SU-DHL-6 (cell line): Measurements from ENCODE around the gene SMIM5.

Experiments
- H2AFZ ChIP-seq: fragments of 200-600 bp; sonication (generic); 2 replicates; pipeline ENCODE4 v1.6.1; 2014; ENCODE audit warnings: low read depth, mild to moderate bottlenecking, moderate library complexity, mixed read lengths, antibody characterized with exemption, low read length; ENCODE audit not compliant: severe bottlenecking
- H3F3A ChIP-seq: fragments of 200-600 bp; shearing (Covaris generic); 2 replicates; pipeline ENCODE4 v1.6.0; 2016; ENCODE audit warnings: antibody characterized with exemption, mild to moderate bottlenecking; ENCODE audit not compliant: insufficient read depth
- H3K27ac ChIP-seq: fragments of 200-600 bp; sonication (generic); 2 replicates; pipeline ENCODE4 v1.5.1; 2016; ENCODE audit warnings: low read depth, mild to moderate bottlenecking, low read length, moderate library complexity, mixed read lengths
- H3K27me3 ChIP-seq: fragments of 200-600 bp; sonication (generic), shearing (Covaris generic); 2 replicates; pipeline ENCODE4 v1.6.0; 2014; ENCODE audit warnings: mild to moderate bottlenecking, low read length
- H3K36me3 ChIP-seq: fragments of 200-600 bp; sonication (generic); 2 replicates; pipeline ENCODE4 v1.6.1; 2014; ENCODE audit warnings: mild to moderate bottlenecking, low read length, mixed read lengths
- H3K4me2 ChIP-seq: fragments of 300-600, 200-600 bp; shearing (Covaris generic), sonication (generic); 2 replicates; pipeline ENCODE4 v1.6.0; 2014; ENCODE audit warnings: low read length, low read depth, mild to moderate bottlenecking; ENCODE audit not compliant: poor library complexity, severe bottlenecking
- H3K4me3 ChIP-seq: fragments of 200-600 bp; sonication (generic); 2 replicates; pipeline ENCODE4 v1.5.1; 2014; ENCODE audit warnings: antibody characterized with exemption, low read length, mild to moderate bottlenecking, mixed read lengths; ENCODE audit not compliant: insufficient read depth, poor library complexity, severe bottlenecking
- H3K79me2 ChIP-seq: fragments of 200-600 bp; sonication (generic); 2 replicates; pipeline ENCODE4 v1.6.1; 2014; ENCODE audit warnings: mild to moderate bottlenecking, low read length, moderate library complexity; ENCODE audit not compliant: insufficient read depth
- H3K9ac ChIP-seq: fragments of 200-600 bp; sonication (generic); 2 replicates; pipeline ENCODE4 v1.7.0; 2014; ENCODE audit warnings: mild to moderate bottlenecking, low read length
- H3K9me2 ChIP-seq: fragments of 200-600 bp; sonication (generic); replicated peaks from 2 replicates; pipeline ENCODE4 v1.6.1; 2014; ENCODE audit warnings: low read length; ENCODE audit not compliant: insufficient read depth
- H3K9me3 ChIP-seq: fragments of 200-600 bp; sonication (generic); 2 replicates; pipeline ENCODE4 v1.6.1; 2014; ENCODE audit warnings: low read length, mixed read lengths; ENCODE audit not compliant: insufficient read depth
- H4K20me1 ChIP-seq: fragments of 200-600 bp; sonication (generic); 2 replicates; pipeline ENCODE4 v1.6.1; 2014; ENCODE audit warnings: low read depth, mild to moderate bottlenecking, antibody characterized with exemption, low read length, moderate library complexity, mixed read lengths
- CTCF ChIP-seq: fragments of 200-600 bp; sonication (generic); IDR thresholded peaks from one replicate; pipeline ENCODE4 v1.5.1; 2017; ENCODE audit warnings: antibody characterized with exemption, mild to moderate bottlenecking, low read length, moderate library complexity; ENCODE audit not compliant: insufficient read depth, poor library complexity, severe bottlenecking
- EZH2phosphoT487 ChIP-seq: fragments of 200-600 bp; sonication (generic), shearing (Covaris generic); conservative IDR thresholded peaks from 2 replicates; pipeline ENCODE4 v1.6.1; 2018; ENCODE audit warnings: mild to moderate bottlenecking, antibody characterized with exemption, low read length, moderate library complexity, mixed read lengths

SMIM5 gene

GRCh38 chr17:75590314-75590761 is 42.9 kb upstream of the SMIM5 start:
- Histone ChIP-seq H2AFZ (no peak overlapping the region), H3K9ac (no peak overlapping the region), H3F3A (0 out of 2 replicates have a peak, but pooled peaks cover 6% of the 10 kb centered on the region), H3K4me3 (no peak overlapping the region), H4K20me1 (no peaks in the 10 kb centered on the region), H3K9me2 (no peaks in the 10 kb centered on the region), H3K4me2 (no peak overlapping the region), H3K79me2 (no peaks in the 10 kb centered on the region), H3K36me3 (no peaks in the 10 kb centered on the region), H3K27me3 (no peaks in the 10 kb centered on the region), H3K9me3 (no peaks in the 10 kb centered on the region), H3K27ac (no peak overlapping the region)
- no peak for TF ChIP-seq EZH2phosphoT487
- no peak for TF ChIP-seq CTCF

- H3K9me2 ChIP-seq: no peaks in the 10 kb centered on the region
- no peaks in the 10 kb centered on the region for H4K20me1 ChIP-seq
- H2AFZ ChIP-seq: no peak overlapping the region
- 0 out of 2 replicates have a peak, but pooled peaks cover 6% of the 10 kb centered on the region for H3F3A ChIP-seq
- H3K27me3 ChIP-seq: no peaks in the 10 kb centered on the region
- H3K9me3 ChIP-seq: no peaks in the 10 kb centered on the region
- H3K4me2 ChIP-seq: no peak overlapping the region
- no peak overlapping the region for H3K27ac ChIP-seq
- H3K36me3 ChIP-seq: no peaks in the 10 kb centered on the region
- H3K9ac ChIP-seq: no peak overlapping the region
- no peak for TF ChIP-seq CTCF
- no peak for TF ChIP-seq EZH2phosphoT487
- no peaks in the 10 kb centered on the region for H3K79me2 ChIP-seq
- no peak overlapping the region for H3K4me3 ChIP-seq
Measured at GRCh38 chr17:75590849-75591721, 42.1 kb upstream of the SMIM5 start.

GRCh38 chr17:75591722-75592302 is 41.4 kb upstream of the SMIM5 start:
- Histone ChIP-seq H3K9me2 (no peaks in the 10 kb centered on the region), H3K36me3 (no peaks in the 10 kb centered on the region), H3K79me2 (no peaks in the 10 kb centered on the region), H3K4me2 (no peak overlapping the region), H3K27ac (no peak overlapping the region), H3K9ac (no peak overlapping the region), H3K27me3 (no peaks in the 10 kb centered on the region), H3K4me3 (no peak overlapping the region), H3F3A (0 out of 2 replicates have a peak, but pooled peaks cover 6% of the 10 kb centered on the region), H3K9me3 (no peaks in the 10 kb centered on the region), H4K20me1 (no peaks in the 10 kb centered on the region), H2AFZ (no peak overlapping the region)
- TF ChIP-seq CTCF: no peak
- no peak for TF ChIP-seq EZH2phosphoT487
